ENCODE data around the gene FHAD1. TPM values are rescaled to one million over a fixed set of nuclear protein-coding genes. Genes with fewer than 3 reads are reported as not detected.

Gene FHAD1
- total RNA-seq, 3 donors from 2014 or later (not counting 1 experiment from before 2014, with no cell fraction given): 0.72 to 1.9 (median 1.7) TPM

DNA sequence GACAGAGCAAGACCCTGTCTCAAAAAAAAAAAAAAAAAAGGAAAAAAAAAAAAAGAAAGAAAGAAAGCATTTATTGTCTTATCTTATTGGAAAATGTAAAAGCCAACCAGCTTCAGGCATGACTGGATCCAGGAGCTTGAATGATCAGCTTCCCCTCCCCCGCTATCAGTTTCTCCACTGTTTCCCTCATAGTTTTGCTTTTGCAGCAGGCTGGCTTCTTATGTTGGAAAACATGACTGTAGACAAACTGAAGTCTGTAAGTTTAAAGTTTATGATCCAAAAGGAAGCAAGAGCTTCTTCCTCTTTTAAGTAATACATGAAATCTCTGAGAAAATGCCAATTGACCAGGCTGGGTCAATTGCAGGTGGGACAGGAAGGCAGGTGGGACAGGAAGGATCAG, 52.2 kb downstream of the FHAD1 start:
- peaks cover 10 to 15% of the 10 kb centered on the region in 2 donors for H3K4me1 Mint-ChIP-seq
- no peak overlapping the region for H3K27ac ChIP-seq (ENCODE audit: low read length)
- no CpG with 5 or more reads among the region's 1 CpG for WGBS (ENCODE audit: insufficient coverage)
- ATAC-seq: no peak
- no peaks in the 10 kb centered on the region for H3K27me3 ChIP-seq (ENCODE audit: control insufficient read depth, insufficient read depth, low read length)
- H3K4me1 ChIP-seq (ENCODE audit: control insufficient read depth, insufficient read depth, low read length): peaks cover 12% of the 10 kb centered on the region
- H3K36me3 Mint-ChIP-seq: no peaks in the 10 kb centered on the region
- H3K9me3 ChIP-seq (ENCODE audit: control insufficient read depth, insufficient read depth, low read length): no peaks in the 10 kb centered on the region
- H3K36me3 ChIP-seq (ENCODE audit: control insufficient read depth, insufficient read depth, low read length): no peaks in the 10 kb centered on the region
- no peak overlapping the region for H3K27ac Mint-ChIP-seq
- TF ChIP-seq, protein P1, sequence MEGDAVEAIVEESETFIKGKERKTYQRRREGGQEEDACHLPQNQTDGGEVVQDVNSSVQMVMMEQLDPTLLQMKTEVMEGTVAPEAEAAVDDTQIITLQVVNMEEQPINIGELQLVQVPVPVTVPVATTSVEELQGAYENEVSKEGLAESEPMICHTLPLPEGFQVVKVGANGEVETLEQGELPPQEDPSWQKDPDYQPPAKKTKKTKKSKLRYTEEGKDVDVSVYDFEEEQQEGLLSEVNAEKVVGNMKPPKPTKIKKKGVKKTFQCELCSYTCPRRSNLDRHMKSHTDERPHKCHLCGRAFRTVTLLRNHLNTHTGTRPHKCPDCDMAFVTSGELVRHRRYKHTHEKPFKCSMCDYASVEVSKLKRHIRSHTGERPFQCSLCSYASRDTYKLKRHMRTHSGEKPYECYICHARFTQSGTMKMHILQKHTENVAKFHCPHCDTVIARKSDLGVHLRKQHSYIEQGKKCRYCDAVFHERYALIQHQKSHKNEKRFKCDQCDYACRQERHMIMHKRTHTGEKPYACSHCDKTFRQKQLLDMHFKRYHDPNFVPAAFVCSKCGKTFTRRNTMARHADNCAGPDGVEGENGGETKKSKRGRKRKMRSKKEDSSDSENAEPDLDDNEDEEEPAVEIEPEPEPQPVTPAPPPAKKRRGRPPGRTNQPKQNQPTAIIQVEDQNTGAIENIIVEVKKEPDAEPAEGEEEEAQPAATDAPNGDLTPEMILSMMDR (IDR thresholded peaks at IDR 0.05): no peak
- intact Hi-C loops (cut with micrococcal nuclease): no loop called here
- H3K27me3 Mint-ChIP-seq (ENCODE audit: low read depth in 2 of 2): no peaks in the 10 kb centered on the region
- H3K4me3 Mint-ChIP-seq: no peak overlapping the region
- H3K9me3 Mint-ChIP-seq: no peaks in the 10 kb centered on the region
- no peak overlapping the region for H3K4me3 ChIP-seq (ENCODE audit: low read length)
- no peak for DNase-seq

DNA sequence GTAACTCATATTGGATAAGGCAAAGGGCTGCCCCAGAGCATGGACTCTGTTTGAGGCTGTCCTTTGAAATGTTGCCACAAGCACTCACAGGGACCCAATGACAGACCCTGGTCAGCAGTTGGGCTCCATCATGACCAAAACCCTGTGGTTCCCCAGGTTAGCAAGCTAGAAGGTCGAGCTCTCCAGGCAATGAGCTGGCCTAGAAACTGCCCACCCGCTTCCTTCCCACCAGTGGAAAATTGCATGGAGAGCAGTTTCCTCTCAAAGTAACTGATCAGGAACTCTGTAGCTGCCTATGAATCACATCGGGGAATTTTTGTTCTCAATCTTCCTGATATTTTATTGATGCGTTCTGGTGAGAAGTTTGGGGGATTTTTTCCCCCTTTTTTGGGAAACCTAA, 52.8 kb downstream of the FHAD1 start:
- no peak for ATAC-seq
- peaks cover 0 to under 1% of the 10 kb centered on the region in 2 donors for H3K27me3 Mint-ChIP-seq (ENCODE audit: low read depth in 2 of 2)

DNA sequence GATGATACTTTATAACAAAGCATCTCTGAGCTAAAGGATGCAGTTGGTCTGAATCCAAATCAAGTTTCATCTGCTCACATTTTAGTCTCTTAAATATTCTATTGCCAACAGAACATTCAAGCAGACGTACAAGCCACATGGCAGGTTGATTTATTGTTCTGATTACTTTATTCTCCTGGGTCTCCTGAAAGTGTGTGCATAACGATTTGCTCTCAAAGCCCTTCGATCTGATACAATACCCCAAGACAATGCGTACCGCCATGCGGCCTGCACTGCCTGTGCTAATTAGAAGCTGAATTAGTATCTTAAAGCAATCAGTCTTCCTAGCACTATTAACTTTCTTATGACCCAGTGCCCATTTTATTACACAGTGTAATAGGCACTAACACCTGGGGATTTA, 56.9 kb downstream of the FHAD1 start:
- WGBS (ENCODE audit: insufficient coverage): 87% methylated on average over 6 of the region's 6 CpGs
- Mint-ChIP-seq H3K4me1 (peaks cover 0 to 7% of the 10 kb centered on the region in 2 donors), H3K9me3 (no peaks in the 10 kb centered on the region), H3K27ac (no peak overlapping the region), H3K36me3 (no peaks in the 10 kb centered on the region), H3K4me3 (no peak overlapping the region), H3K27me3 (ENCODE audit: low read depth in 2 of 2) (peaks cover 0 to 10% of the 10 kb centered on the region in 2 donors)
- no peak for DNase-seq
- intact Hi-C loops (cut with micrococcal nuclease): loop anchor here (1.0 kb wide), 1 partner anchor 176 kb away; no protein-coding TSS in a partner anchor
- no peaks in the 10 kb centered on the region for H3K36me3 ChIP-seq (ENCODE audit: control insufficient read depth, insufficient read depth, low read length)
- H3K4me1 ChIP-seq (ENCODE audit: control insufficient read depth, insufficient read depth, low read length): peaks cover 3% of the 10 kb centered on the region
- H3K27me3 ChIP-seq (ENCODE audit: control insufficient read depth, insufficient read depth, low read length): no peaks in the 10 kb centered on the region
- no peaks in the 10 kb centered on the region for H3K9me3 ChIP-seq (ENCODE audit: control insufficient read depth, insufficient read depth, low read length)
- H3K4me3 ChIP-seq (ENCODE audit: low read length): no peak overlapping the region
- no peak overlapping the region for H3K27ac ChIP-seq (ENCODE audit: low read length)
- TF ChIP-seq, protein P1 (IDR thresholded peaks at IDR 0.05): no peak
- no peak for ATAC-seq

More for the DNA sequence above, 52.8 kb downstream of the FHAD1 start:
- H3K36me3 Mint-ChIP-seq: no peaks in the 10 kb centered on the region
- no peaks in the 10 kb centered on the region for H3K9me3 Mint-ChIP-seq
- intact Hi-C loops (cut with micrococcal nuclease): no loop called here
- TF ChIP-seq, protein P1 (IDR thresholded peaks at IDR 0.05): no peak
- H3K27me3 ChIP-seq (ENCODE audit: control insufficient read depth, insufficient read depth, low read length): no peaks in the 10 kb centered on the region
- H3K9me3 ChIP-seq (ENCODE audit: control insufficient read depth, insufficient read depth, low read length): no peaks in the 10 kb centered on the region
- H3K4me1 ChIP-seq (ENCODE audit: control insufficient read depth, insufficient read depth, low read length): peaks cover 16% of the 10 kb centered on the region
- H3K36me3 ChIP-seq (ENCODE audit: control insufficient read depth, insufficient read depth, low read length): no peaks in the 10 kb centered on the region
- DNase-seq: no peak
- WGBS (ENCODE audit: insufficient coverage): 74% methylated on average over 4 of the region's 4 CpGs
- H3K27ac Mint-ChIP-seq: no peak overlapping the region
- H3K4me3 ChIP-seq (ENCODE audit: low read length): no peak overlapping the region
- H3K27ac ChIP-seq (ENCODE audit: low read length): no peak overlapping the region
- H3K4me1 Mint-ChIP-seq: peaks cover 10 to 20% of the 10 kb centered on the region in 2 donors
- no peak overlapping the region for H3K4me3 Mint-ChIP-seq
